Endothelial cell of umbilical vein (primary cell): ENCODE results near the gene HHIP. TPM values are rescaled to one million over a fixed set of nuclear protein-coding genes. Genes with fewer than 3 reads are reported as not detected.

Source experiments
- BruUV-seq: library from RNA; stranded (reverse); fragments of 400-500 nt; replicated peaks from 2 replicates; lab custom pipeline; 2021; lab: Mats Ljungman, UMichigan
- CTCF ChIA-PET: fragments of 300-600, 350-600 bp; sonication (Branson Sonifier 250); formaldehyde crosslinking; loops from one replicate; lab custom pipeline; 2021; ENCODE audit warnings: antibody characterized with exemption, inconsistent platforms; lab: Charles Lee
- POLR2A ChIA-PET: fragments of 300-600, 350-600 bp; sonication (Branson Sonifier 250); formaldehyde crosslinking; loops from one replicate; lab custom pipeline; 2021; ENCODE audit warnings: antibody characterized with exemption, inconsistent platforms; lab: Charles Lee
- DNase-seq: peaks from one replicate; pipeline ENCODE4 v3.0.0-alpha.2; 2011; ENCODE audit warnings: low read depth, low spot score
- FAIRE-seq: peaks from 2 replicates; lab custom pipeline; 2011; peaks lifted over from hg19 to GRCh38; lab: Jason Lieb, UNC
- H2AFZ ChIP-seq: 2 replicates; pipeline ENCODE4 v1.6.0; 2012; ENCODE audit warnings: low read depth, low read length, control low read depth, inconsistent platforms
- H3K27ac ChIP-seq: 2 replicates; pipeline ENCODE4 v1.5.1; 2011; ENCODE audit warnings: low read depth, mild to moderate bottlenecking, control low read depth, low read length, moderate library complexity; ENCODE audit not compliant: insufficient read depth
- H3K27me3 ChIP-seq, 2 experiments: 2 replicates each; pipeline versions ENCODE4 v1.6.0 to v1.6.1; 2011; ENCODE audit warnings: low read length in 2 of 2, mixed read lengths in 1 of 2; ENCODE audit not compliant: control insufficient read depth in 2 of 2, insufficient read depth in 2 of 2
- H3K36me3 ChIP-seq, 2 experiments: 2 replicates in 1 of 2; 3 replicates in 1 of 2; pipeline ENCODE4 v1.5.1; 2011; ENCODE audit warnings: low read length in 2 of 2, mild to moderate bottlenecking in 1 of 2, moderate library complexity in 1 of 2; ENCODE audit not compliant: control insufficient read depth in 2 of 2, insufficient read depth in 2 of 2; ENCODE audit errors: extremely low read depth in 1 of 2
- H3K4me1 ChIP-seq: 3 replicates; pipeline ENCODE4 v1.5.1; 2011; ENCODE audit warnings: mild to moderate bottlenecking, low read length; ENCODE audit not compliant: control insufficient read depth, insufficient read depth; ENCODE audit errors: extremely low read depth
- H3K4me2 ChIP-seq: 2 replicates; pipeline ENCODE4 v1.6.1; 2011; ENCODE audit warnings: low read length, control low read depth, mixed read lengths; ENCODE audit not compliant: insufficient read depth
- H3K4me3 ChIP-seq, 3 experiments: fragments of 200-600 bp in 1 of 3; sonication (generic), shearing (Covaris generic) in 1 of 3; replicated peaks in 1 of 3; 2 replicates each; pipeline ENCODE4 v1.5.1; 2011 to 2016; ENCODE audit warnings: control low read depth in 3 of 3, low read length in 3 of 3, mild to moderate bottlenecking in 2 of 3, inconsistent platforms in 1 of 3, low read depth in 1 of 3, moderate library complexity in 1 of 3; ENCODE audit not compliant: insufficient read depth in 1 of 3
- H3K79me2 ChIP-seq: 2 replicates; pipeline ENCODE4 v1.6.0; 2012; ENCODE audit warnings: low read length, inconsistent platforms; ENCODE audit not compliant: control insufficient read depth, insufficient read depth
- H3K9ac ChIP-seq: replicated peaks from 2 replicates; pipeline ENCODE3; 2011; ENCODE audit warnings: low read length, control low read depth; ENCODE audit not compliant: insufficient read depth; ENCODE audit errors: extremely low read depth
- H3K9me1 ChIP-seq: replicated peaks from 3 replicates; pipeline ENCODE4 v1.6.0; 2011; ENCODE audit warnings: mild to moderate bottlenecking, low read length; ENCODE audit not compliant: control insufficient read depth, insufficient read depth; ENCODE audit errors: extremely low read depth
- H3K9me3 ChIP-seq: replicated peaks from 2 replicates; pipeline ENCODE4 v1.5.1; 2012; ENCODE audit warnings: low read length, inconsistent platforms; ENCODE audit not compliant: control insufficient read depth, insufficient read depth
- H4K20me1 ChIP-seq: replicated peaks from 2 replicates; pipeline ENCODE3; 2011; ENCODE audit warnings: mild to moderate bottlenecking, low read length; ENCODE audit not compliant: control insufficient read depth, insufficient read depth; ENCODE audit errors: extremely low read depth
- EZH2 ChIP-seq: IDR thresholded peaks from 2 replicates; pipeline ENCODE4 v1.6.1; 2012; ENCODE audit warnings: borderline replicate concordance, low read depth, mild to moderate bottlenecking, moderate library complexity, low read length, inconsistent platforms; ENCODE audit not compliant: severe bottlenecking
- FOS ChIP-seq: IDR thresholded peaks from 2 replicates; pipeline ENCODE4 v1.6.1; 2011; ENCODE audit warnings: mild to moderate bottlenecking, low read length, moderate library complexity, borderline replicate concordance; ENCODE audit not compliant: insufficient read depth
- GATA2 ChIP-seq: IDR thresholded peaks from 2 replicates; pipeline ENCODE4 v1.7.0; 2011; ENCODE audit warnings: low read depth, mild to moderate bottlenecking, moderate library complexity, mixed read lengths, low read length; ENCODE audit not compliant: insufficient read length, insufficient read depth
- JUN ChIP-seq: IDR thresholded peaks from 2 replicates; pipeline ENCODE4 v1.6.1; 2011; ENCODE audit warnings: borderline replicate concordance, low read depth; ENCODE audit not compliant: insufficient read length, insufficient read depth
- MAX ChIP-seq: IDR thresholded peaks from 2 replicates; pipeline ENCODE4 v1.6.1; 2011; ENCODE audit not compliant: insufficient read depth, insufficient read length
- MYC ChIP-seq: IDR thresholded peaks from one replicate; pipeline ENCODE4 v1.6.1; 2011; ENCODE audit warnings: mild to moderate bottlenecking, low read depth, low read length
- POLR2A ChIP-seq: IDR thresholded peaks from 2 replicates; pipeline ENCODE4 v1.6.1; 2012; ENCODE audit warnings: low read depth, mild to moderate bottlenecking, control low read depth, low read length
- POLR2AphosphoS5 ChIP-seq: IDR thresholded peaks from 2 replicates; pipeline ENCODE4 v1.6.1; 2012; ENCODE audit warnings: low read depth, mild to moderate bottlenecking, control low read depth, low read length, moderate library complexity; ENCODE audit not compliant: insufficient read depth
- dilution Hi-C: fragments of 300-500 bp; cut with MboI; formaldehyde crosslinking; loops from one replicate; pipeline ENCODE4 v1.15.0; 2019; ENCODE audit warnings: low sequenced_read_pairs; ENCODE audit not compliant: extremely low pct_ligation_motif_present
- intact Hi-C: fragments of 100-400 bp; cut with micrococcal nuclease; formaldehyde crosslinking; loops from one replicate; pipeline ENCODE4 v1.10.0; 2022
- polyA plus RNA-seq, 4 experiments: library from polyadenylated mRNA; depleted of rRNA in 3 of 4; stranded (reverse) in 3 of 4; unstranded in 1 of 4; fragments of >200 nt; gene quantifications; 2 replicates each; pipeline versions ENCODE4 v1.2.1 to v1.2.3, GENCODE V29; 2011 to 2012; ENCODE audit warnings: missing spikeins in 1 of 4
- total RNA-seq: library from RNA; stranded (reverse); gene quantifications from 2 replicates; pipeline ENCODE4 v1.2.3, GENCODE V29; 2021
- TF ChIP-seq, protein P1 (sequence below), 2 donors: IDR thresholded peaks; 1 replicate in 1 of 2; 2 replicates in 1 of 2; pipeline ENCODE4 v1.5.1; 2011; ENCODE audit warnings: low read length in 2 of 2, mild to moderate bottlenecking in 2 of 2, moderate library complexity in 2 of 2, control low read depth in 1 of 2, inconsistent platforms in 1 of 2, low read depth in 1 of 2; ENCODE audit not compliant: insufficient read depth in 1 of 2; ENCODE audit errors: extremely low read depth in 1 of 2

The HHIP gene
- total and polyA plus RNA-seq, 2 donors (not counting 3 experiments of a cell fraction or from before 2014, with no cell fraction given) = 239 to 971 TPM

DNA sequence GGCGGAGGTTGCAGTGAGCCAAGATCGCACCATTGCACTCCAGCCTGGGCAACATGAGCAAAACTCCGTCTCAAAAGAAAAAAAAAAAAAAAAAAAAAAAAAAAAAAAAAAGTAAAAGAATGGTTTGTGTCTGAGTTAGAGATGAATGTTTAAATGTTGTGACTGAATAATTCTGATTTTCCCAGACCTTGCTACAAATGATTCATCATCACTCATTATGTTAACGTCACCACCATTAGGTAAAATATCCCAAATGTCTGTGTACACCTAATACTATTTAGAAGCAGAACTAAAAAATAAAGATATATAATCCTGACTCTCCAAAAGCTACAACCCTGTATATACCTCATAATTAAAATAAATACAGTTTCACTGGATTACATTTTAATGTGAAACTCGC is 70.8 kb downstream of the HHIP start:
- Histone ChIP-seq H3K9me1 (no peaks in the 10 kb centered on the region), H3K4me3 (no peak overlapping the region), H3K4me1 (peaks cover 5% of the 10 kb centered on the region), H3K79me2 (peaks cover 13% of the 10 kb centered on the region), H2AFZ (no peak overlapping the region), H3K27me3 (no peaks in the 10 kb centered on the region), H3K36me3 (peaks cover 30 to 88% of the 10 kb centered on the region in 2 experiments), H3K27ac (no peak overlapping the region), H3K9me3 (no peaks in the 10 kb centered on the region), H3K4me2 (no peak overlapping the region), H3K9ac (no peak overlapping the region), H4K20me1 (no peaks in the 10 kb centered on the region)
- dilution Hi-C loops (no loop called here), intact Hi-C loops (no loop called here)
- BruUV-seq = no TSS peak
- ChIA-PET CTCF (no interaction called here), POLR2A (no interaction called here)
- TF ChIP-seq MYC (no peak), POLR2A (no peak), MAX (no peak), JUN (no peak), GATA2 (no peak), FOS (no peak), POLR2AphosphoS5 (no peak), EZH2 (no peak)
- TF ChIP-seq, protein P1, sequence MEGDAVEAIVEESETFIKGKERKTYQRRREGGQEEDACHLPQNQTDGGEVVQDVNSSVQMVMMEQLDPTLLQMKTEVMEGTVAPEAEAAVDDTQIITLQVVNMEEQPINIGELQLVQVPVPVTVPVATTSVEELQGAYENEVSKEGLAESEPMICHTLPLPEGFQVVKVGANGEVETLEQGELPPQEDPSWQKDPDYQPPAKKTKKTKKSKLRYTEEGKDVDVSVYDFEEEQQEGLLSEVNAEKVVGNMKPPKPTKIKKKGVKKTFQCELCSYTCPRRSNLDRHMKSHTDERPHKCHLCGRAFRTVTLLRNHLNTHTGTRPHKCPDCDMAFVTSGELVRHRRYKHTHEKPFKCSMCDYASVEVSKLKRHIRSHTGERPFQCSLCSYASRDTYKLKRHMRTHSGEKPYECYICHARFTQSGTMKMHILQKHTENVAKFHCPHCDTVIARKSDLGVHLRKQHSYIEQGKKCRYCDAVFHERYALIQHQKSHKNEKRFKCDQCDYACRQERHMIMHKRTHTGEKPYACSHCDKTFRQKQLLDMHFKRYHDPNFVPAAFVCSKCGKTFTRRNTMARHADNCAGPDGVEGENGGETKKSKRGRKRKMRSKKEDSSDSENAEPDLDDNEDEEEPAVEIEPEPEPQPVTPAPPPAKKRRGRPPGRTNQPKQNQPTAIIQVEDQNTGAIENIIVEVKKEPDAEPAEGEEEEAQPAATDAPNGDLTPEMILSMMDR (IDR thresholded peaks at IDR 0.05; ENCODE audit: extremely low read depth in 1 of 2, insufficient read depth in 1 of 2, low read depth in 1 of 2, low read length in 2 of 2) = no peak
- FAIRE-seq (no peak), DNase-seq (no peak)
